K562 (cell line): ENCODE results near the gene NANS. TPM values are rescaled to one million over a fixed set of nuclear protein-coding genes. Genes with fewer than 3 reads are reported as not detected.
A peak's percentile ranks its signal among the peaks of the same experiment; 100 is the strongest.

Experiments
- CBX1 ChIP-seq: sonication (generic); IDR thresholded peaks from 2 replicates; pipeline ENCODE4 v1.6.1; 2016; ENCODE audit warnings: antibody characterized with exemption, low read depth, mild to moderate bottlenecking
- DMBX1 ChIP-seq: fragments of 250-450 bp; sonication (Bioruptor Pico); IDR thresholded peaks from 2 replicates; pipeline ENCODE4 v1.8.0; 2022; ENCODE audit warnings: inconsistent platforms, mild to moderate bottlenecking, moderate library complexity, borderline replicate concordance
- KLF1 ChIP-seq: fragments of 450-650 bp; IDR thresholded peaks from 2 replicates; pipeline ENCODE4 v1.6.1; 2016; ENCODE audit warnings: missing genetic modification characterization, missing compliant biosample characterization
- LARP7 ChIP-seq: fragments of 450-650 bp; IDR thresholded peaks from 2 replicates; pipeline ENCODE4 v1.6.1; 2016
- POLR2A ChIP-seq: fragments of 450-650 bp; conservative IDR thresholded peaks from 2 replicates; pipeline ENCODE4 v1.6.1; 2016
- RFX7 ChIP-seq: fragments of 250-450 bp; sonication (Bioruptor Pico); IDR thresholded peaks from 2 replicates; pipeline ENCODE4 v1.5.1; 2021; ENCODE audit warnings: mild to moderate bottlenecking
- SMAD2 ChIP-seq: fragments of 150-350 bp; IDR thresholded peaks from 2 replicates; pipeline ENCODE4 v1.6.1; 2014; ENCODE audit warnings: low read depth, mild to moderate bottlenecking, low read length
- TEAD4 ChIP-seq, 2 experiments: sonication (generic) in 1 of 2; formaldehyde crosslinking in 1 of 2; IDR thresholded peaks; 2 replicates each; pipeline versions ENCODE4 v1.6.1 to v1.8.0; 2012 to 2022; ENCODE audit warnings: borderline replicate concordance in 1 of 2, inconsistent platforms in 1 of 2, low read length in 1 of 2, mild to moderate bottlenecking in 1 of 2, missing genetic modification reagents in 1 of 2
- TOE1 ChIP-seq, 2 experiments: fragments of 450-650 bp in 1 of 2; sonication (generic) in 1 of 2; formaldehyde crosslinking in 1 of 2; IDR thresholded peaks; 2 replicates each; pipeline versions ENCODE4 v1.7.1 to v1.8.0; 2016 to 2022; ENCODE audit warnings: borderline replicate concordance in 2 of 2, mild to moderate bottlenecking in 2 of 2, antibody characterized with exemption in 1 of 2, inconsistent platforms in 1 of 2, low read depth in 1 of 2, missing genetic modification reagents in 1 of 2, moderate library complexity in 1 of 2
- ZBTB11 ChIP-seq, 3 experiments: fragments of 200-800 bp in 1 of 3; fragments of 250-450 bp in 1 of 3; fragments of 450-650 bp in 1 of 3; sonication (Bioruptor Pico) in 1 of 3; sonication (Bioruptor generic) in 1 of 3; formaldehyde crosslinking in 1 of 3; IDR thresholded peaks; 2 replicates each; pipeline versions ENCODE4 v1.6.1 to v1.8.0; 2016 to 2022; ENCODE audit warnings: mild to moderate bottlenecking in 2 of 3, missing genetic modification characterization in 2 of 3, missing compliant biosample characterization in 1 of 3, moderate library complexity in 1 of 3
- ZNF165 ChIP-seq: fragments of 250-450 bp; sonication (Bioruptor Pico); IDR thresholded peaks from 2 replicates; pipeline ENCODE4 v1.4.0; 2020; ENCODE audit warnings: borderline replicate concordance
- ZSCAN29 ChIP-seq: fragments of 450-650 bp; IDR thresholded peaks from 2 replicates; pipeline ENCODE4 v1.6.1; 2017
- polyA plus RNA-seq, 8 experiments: library from polyadenylated mRNA; depleted of rRNA in 4 of 8; stranded (reverse) in 5 of 8; unstranded in 3 of 8; fragments of >200 nt; fragmentation: Nextera tagmentation in 2 of 8; fragmentation: Illumina TruSeq in 1 of 8; extraction: Ambion mirVana in 2 of 8; extraction: Trizol in 1 of 8; gene quantifications; 2 replicates each; pipeline versions ENCODE4 v1.2.1 to v1.2.3, GENCODE V29; 2011 to 2014; ENCODE audit warnings: inconsistent platforms in 1 of 8, missing spikeins in 1 of 8
- total RNA-seq, 7 experiments: library from RNA; depleted of rRNA in 6 of 7; stranded (reverse); fragments of >200 nt in 6 of 7; fragmentation: Illumina TruSeq in 2 of 7; extraction: Trizol in 2 of 7; gene quantifications; 2 replicates each; pipeline versions ENCODE4 v1.2.1 to v1.2.3, GENCODE V29; 2011 to 2021; ENCODE audit warnings: low replicate concordance in 1 of 7
- TF ChIP-seq, protein P1 (sequence below): fragments of 450-650 bp; IDR thresholded peaks from 2 replicates; pipeline ENCODE4 v1.6.1; 2016; ENCODE audit warnings: borderline replicate concordance
- TF ChIP-seq, protein P2 (sequence below): fragments of 250-450 bp; sonication (Bioruptor Pico); IDR thresholded peaks from 2 replicates; pipeline ENCODE4 v1.8.0; 2021; ENCODE audit warnings: borderline replicate concordance, mild to moderate bottlenecking, moderate library complexity; ENCODE audit not compliant: poor library complexity, severe bottlenecking
- TF ChIP-seq, protein P3 (sequence below): fragments of 250-450 bp; sonication (Bioruptor Pico); IDR thresholded peaks from 2 replicates; pipeline ENCODE4 v1.6.1; 2021; ENCODE audit warnings: mild to moderate bottlenecking
- TF ChIP-seq, protein P4 (sequence below): fragments of 450-650 bp; IDR thresholded peaks from 2 replicates; pipeline ENCODE4 v1.6.1; 2016

NANS gene
- total and polyA plus RNA-seq, 9 of the 15 experiments (the other 6 are each of a cell fraction or from before 2014, with no cell fraction given), result 37.1 to 181 (median 137) TPM

DNA sequence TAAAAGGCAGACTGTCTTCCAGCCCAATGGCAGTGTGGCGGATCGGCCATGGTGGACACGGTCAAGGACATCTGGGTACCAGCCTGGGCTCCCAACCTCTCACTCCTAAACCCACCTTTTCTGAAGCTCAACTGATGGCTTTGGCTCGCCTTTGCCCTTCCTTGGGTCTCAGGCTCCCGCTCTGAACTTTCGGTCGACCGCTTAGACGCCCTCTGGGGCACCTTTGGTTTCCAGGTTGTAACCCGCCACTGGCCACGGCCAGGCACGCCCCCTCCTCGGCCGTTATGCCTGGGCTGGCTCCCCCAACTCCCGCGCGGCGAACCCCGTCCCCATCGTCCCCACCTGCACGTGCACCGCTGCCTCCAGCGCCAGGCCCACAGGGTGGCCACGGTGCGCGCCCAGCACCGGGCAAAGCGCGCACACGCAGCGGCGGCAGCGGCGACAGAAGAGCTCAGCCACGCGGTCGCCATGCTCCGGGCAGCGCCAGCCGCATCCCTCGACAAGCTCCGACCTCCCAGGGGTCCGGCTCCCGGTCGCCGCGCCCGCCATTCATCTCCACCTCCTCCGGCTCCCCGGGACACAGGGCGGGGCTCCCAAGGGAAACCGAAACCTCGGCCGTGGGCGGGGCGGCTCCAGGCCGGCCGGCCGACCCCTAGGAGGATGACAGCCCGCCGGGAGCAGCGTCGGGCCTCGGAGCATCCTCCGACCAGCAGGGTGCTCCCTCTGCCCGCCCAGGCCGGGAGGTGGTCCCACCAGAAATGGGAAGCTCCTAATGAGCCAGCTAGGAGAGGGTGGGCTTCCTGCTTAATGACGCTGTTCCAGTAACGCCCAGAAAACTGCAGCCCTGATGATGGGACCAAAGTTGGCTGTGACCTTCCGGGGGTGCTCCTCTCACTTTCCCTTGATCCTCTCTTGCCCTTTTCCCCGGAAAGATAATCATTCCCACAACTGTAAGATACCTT lies 62.4 kb downstream of the NANS start, which contains the start of gene TRIM14 (continued):
- peak; percentile 51; the same call in 1 of the 2 replicates for TF ChIP-seq DMBX1
- TF ChIP-seq TOE1 (IDR thresholded peaks at IDR 0.05; ENCODE audit: borderline replicate concordance), result no peak
- no peak for TF ChIP-seq TOE1 (CRISPR knock-in tag; IDR thresholded peaks at IDR 0.05; ENCODE audit: borderline replicate concordance, low read depth)
- TF ChIP-seq ZNF165, result no peak
- TF ChIP-seq, protein P1, sequence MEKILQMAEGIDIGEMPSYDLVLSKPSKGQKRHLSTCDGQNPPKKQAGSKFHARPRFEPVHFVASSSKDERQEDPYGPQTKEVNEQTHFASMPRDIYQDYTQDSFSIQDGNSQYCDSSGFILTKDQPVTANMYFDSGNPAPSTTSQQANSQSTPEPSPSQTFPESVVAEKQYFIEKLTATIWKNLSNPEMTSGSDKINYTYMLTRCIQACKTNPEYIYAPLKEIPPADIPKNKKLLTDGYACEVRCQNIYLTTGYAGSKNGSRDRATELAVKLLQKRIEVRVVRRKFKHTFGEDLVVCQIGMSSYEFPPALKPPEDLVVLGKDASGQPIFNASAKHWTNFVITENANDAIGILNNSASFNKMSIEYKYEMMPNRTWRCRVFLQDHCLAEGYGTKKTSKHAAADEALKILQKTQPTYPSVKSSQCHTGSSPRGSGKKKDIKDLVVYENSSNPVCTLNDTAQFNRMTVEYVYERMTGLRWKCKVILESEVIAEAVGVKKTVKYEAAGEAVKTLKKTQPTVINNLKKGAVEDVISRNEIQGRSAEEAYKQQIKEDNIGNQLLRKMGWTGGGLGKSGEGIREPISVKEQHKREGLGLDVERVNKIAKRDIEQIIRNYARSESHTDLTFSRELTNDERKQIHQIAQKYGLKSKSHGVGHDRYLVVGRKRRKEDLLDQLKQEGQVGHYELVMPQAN, result peak; percentile 82; the same call in 1 of the 2 replicates
- TF ChIP-seq, protein P2, sequence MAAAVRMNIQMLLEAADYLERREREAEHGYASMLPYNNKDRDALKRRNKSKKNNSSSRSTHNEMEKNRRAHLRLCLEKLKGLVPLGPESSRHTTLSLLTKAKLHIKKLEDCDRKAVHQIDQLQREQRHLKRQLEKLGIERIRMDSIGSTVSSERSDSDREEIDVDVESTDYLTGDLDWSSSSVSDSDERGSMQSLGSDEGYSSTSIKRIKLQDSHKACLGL (CRISPR knock-in tag), result peak; percentile 44
- TF ChIP-seq ZSCAN29, result no peak
- TF ChIP-seq LARP7, result no peak
- TF ChIP-seq, protein P3, sequence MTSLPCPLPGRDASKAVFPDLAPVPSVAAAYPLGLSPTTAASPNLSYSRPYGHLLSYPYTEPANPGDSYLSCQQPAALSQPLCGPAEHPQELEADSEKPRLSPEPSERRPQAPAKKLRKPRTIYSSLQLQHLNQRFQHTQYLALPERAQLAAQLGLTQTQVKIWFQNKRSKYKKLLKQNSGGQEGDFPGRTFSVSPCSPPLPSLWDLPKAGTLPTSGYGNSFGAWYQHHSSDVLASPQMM (CRISPR knock-in tag), result no peak
- TF ChIP-seq KLF1, result 0 out of 2 replicates have a peak, but pooled peaks have one; percentile 24
- peak; percentile 67 for TF ChIP-seq POLR2A
- TF ChIP-seq ZBTB11 (CRISPR knock-in tag; IDR thresholded peaks at IDR 0.05), result peak in 1 of 3 experiments; percentile 55; a peak in 2 of 6 replicates
- TF ChIP-seq, protein P4, sequence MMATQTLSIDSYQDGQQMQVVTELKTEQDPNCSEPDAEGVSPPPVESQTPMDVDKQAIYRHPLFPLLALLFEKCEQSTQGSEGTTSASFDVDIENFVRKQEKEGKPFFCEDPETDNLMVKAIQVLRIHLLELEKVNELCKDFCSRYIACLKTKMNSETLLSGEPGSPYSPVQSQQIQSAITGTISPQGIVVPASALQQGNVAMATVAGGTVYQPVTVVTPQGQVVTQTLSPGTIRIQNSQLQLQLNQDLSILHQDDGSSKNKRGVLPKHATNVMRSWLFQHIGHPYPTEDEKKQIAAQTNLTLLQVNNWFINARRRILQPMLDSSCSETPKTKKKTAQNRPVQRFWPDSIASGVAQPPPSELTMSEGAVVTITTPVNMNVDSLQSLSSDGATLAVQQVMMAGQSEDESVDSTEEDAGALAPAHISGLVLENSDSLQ, result peak; percentile 50
- no peak for TF ChIP-seq TEAD4 (IDR thresholded peaks at IDR 0.05; ENCODE audit: low read length)
- peak; percentile 48; the same call in 1 of the 2 replicates for TF ChIP-seq TEAD4 (CRISPR knock-in tag; IDR thresholded peaks at IDR 0.05; ENCODE audit: borderline replicate concordance)
- no peak for TF ChIP-seq CBX1
- TF ChIP-seq RFX7, result no peak
- TF ChIP-seq SMAD2, result no peak
